C4-2B (cell line): ENCODE measurements around the gene FUT3.

Experiments used
- H3K27ac ChIP-seq: fragments of 450-650 bp; 2 replicates; pipeline ENCODE4 v1.5.1; 2017
- CTCF ChIP-seq: fragments of 450-650 bp; conservative IDR thresholded peaks from 2 replicates; pipeline ENCODE4 v1.5.1; 2017; ENCODE audit warnings: mild to moderate bottlenecking
- ZFX ChIP-seq: fragments of 450-650 bp; IDR thresholded peaks from 2 replicates; pipeline ENCODE4 v1.6.1; 2017

The FUT3 gene

GRCh38 chr19:5894704-5895349 lies 43.6 kb upstream of the FUT3 start:
- no peak overlapping the region for H3K27ac ChIP-seq
- TF ChIP-seq ZFX = no peak
- no peak for TF ChIP-seq CTCF

DNA sequence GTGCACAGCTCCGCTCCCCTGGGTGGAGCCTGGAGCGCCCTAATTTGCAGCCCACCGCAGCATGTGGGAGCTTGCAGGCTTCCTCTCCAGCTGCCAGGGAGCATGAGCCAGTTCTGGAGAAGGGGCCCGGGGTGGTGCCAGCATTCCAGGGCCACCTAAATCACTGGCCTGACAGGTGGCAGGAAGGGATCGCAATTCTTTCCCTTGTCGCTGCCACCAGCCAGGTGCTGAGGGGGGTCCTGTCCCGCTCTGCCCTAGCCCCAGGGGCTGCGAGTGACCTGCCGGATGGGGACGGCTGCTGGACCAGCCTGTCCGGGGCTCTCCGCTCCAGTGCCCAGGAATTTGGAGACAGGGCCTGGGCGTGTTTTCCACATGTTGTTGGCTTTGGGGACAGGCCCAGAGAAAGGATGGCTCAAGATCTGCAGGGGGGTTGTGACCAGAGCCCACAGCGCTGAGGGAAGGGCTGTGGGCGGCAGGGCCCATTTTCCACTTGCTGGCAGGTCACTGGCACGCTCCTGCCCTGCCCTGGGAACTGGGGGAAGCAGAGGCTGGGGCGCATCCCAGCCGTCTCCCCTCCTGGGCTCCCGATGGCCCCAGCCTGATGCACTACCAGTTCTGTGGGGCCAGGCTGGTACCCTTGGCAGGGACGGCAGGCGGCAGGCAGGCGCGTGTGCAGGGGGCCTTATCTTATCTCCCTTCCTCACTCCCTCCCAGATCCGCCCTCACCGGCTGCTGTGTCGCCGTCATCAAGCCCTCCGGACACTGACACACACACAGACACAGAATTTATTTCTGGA lies 42.9 kb upstream of the FUT3 start:
- H3K27ac ChIP-seq = no peak overlapping the region
- no peak for TF ChIP-seq CTCF
- no peak for TF ChIP-seq ZFX

- no peak overlapping the region for H3K27ac ChIP-seq
- no peak for TF ChIP-seq ZFX
- TF ChIP-seq CTCF = no peak
Observed at GRCh38 chr19:5893296-5893903, 42.2 kb upstream of the FUT3 start.

- TF ChIP-seq CTCF (no peak; the same call in 1 of the 2 replicates), ZFX (no peak)
- H3K27ac ChIP-seq = no peak overlapping the region
Observed at GRCh38 chr19:5892772-5893275, 41.6 kb upstream of the FUT3 start.

DNA sequence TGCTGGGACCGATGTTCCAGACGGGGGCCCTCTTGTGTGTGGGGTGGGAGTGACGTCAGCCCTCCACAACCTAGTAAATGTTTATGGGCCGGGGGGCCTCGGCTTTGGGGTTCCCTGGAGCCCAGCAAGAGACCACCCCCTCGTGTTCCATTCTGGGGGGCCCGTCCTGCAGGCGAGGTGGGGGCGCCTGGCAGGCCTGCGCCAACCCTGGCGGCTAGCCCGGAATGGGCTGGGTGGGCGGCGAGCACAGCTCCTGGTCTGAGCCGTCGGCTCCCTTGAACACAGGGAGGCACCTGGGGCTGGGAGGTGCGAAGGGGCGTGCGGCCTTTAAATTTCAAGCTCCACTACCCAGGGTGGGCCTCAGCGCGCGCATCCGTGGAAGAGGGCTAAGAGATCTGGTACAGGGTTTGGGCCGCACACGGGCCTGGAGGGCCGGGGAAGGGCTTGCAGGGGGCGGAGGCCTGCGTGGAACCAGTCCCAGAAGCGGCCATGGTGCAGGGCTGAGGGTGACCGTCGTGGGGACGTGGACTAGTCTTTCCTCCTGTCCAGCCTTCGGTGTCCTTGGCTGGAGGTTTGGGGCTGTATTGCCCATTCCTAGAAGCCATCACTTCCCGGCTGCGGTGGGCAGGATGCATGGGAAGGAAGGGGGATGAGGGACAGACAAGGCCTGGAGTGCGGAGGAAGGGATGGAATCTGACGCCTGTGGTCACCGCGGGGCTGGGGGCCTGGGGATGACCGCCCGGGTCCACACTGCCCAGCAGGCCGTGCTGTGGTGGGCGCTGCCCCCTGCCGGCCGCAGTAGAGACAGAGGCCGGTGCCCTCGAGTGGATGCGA lies 40.9 kb upstream of the FUT3 start:
- TF ChIP-seq ZFX (no peak), CTCF (no peak; the same call in 1 of the 2 replicates)
- H3K27ac ChIP-seq = no peak overlapping the region

GRCh38 chr19:5891572-5891937 lies 40.3 kb upstream of the FUT3 start:
- TF ChIP-seq ZFX = no peak
- no peak for TF ChIP-seq CTCF
- H3K27ac ChIP-seq = no peak overlapping the region
